Nephron progenitor cell (in vitro differentiated cells): ENCODE results near the gene CMBL.

Source experiments
- DNase-seq: peaks from one replicate; pipeline ENCODE4 v3.0.0; 2021
- H3K27ac Mint-ChIP-seq: 2 replicates; pipeline ENCODE4 v1.8.0; 2021; ENCODE audit warnings: mild to moderate bottlenecking, moderate library complexity, mixed read lengths
- H3K27me3 Mint-ChIP-seq: 2 replicates; pipeline ENCODE4 v1.8.0; 2021; ENCODE audit warnings: mild to moderate bottlenecking, low read depth, mixed read lengths; ENCODE audit not compliant: poor library complexity
- H3K36me3 Mint-ChIP-seq: 2 replicates; pipeline ENCODE4 v1.8.0; 2021; ENCODE audit warnings: low read depth, mixed read lengths
- H3K4me1 Mint-ChIP-seq: 2 replicates; pipeline ENCODE4 v1.8.0; 2021; ENCODE audit warnings: mixed read lengths
- H3K4me3 Mint-ChIP-seq: 2 replicates; pipeline ENCODE4 v1.8.0; 2021; ENCODE audit warnings: mild to moderate bottlenecking, moderate library complexity, mixed read lengths
- H3K9me3 Mint-ChIP-seq: 2 replicates; pipeline ENCODE4 v1.8.0; 2021; ENCODE audit warnings: mild to moderate bottlenecking, moderate library complexity, mixed read lengths
- TF ChIP-seq, protein P1 (sequence below): fragments of 200-600 bp; sonication (generic); IDR thresholded peaks from 2 replicates; pipeline ENCODE4 v1.5.0; 2021; ENCODE audit warnings: antibody characterized with exemption

CMBL gene

DNA sequence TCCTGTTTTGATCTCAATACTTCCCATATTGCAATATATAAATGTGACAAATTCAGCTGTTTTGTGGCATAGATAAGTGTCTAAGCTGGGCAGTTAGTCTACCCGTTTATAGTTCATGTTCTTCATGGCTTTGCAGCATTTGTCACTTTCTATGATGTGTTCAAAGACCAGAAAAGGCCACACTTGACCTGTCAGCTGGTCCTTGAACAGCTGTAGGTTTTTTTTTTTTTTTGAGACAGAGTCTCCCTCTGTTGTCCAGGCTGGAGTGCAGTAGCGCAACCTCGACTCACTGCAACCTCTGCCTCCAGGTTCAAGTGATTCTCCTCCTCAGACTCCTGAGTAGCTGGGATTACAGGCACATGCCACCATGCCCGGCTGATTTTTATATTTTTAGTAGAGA lies 28.4 kb downstream of the CMBL start:
- H3K9me3 Mint-ChIP-seq: no peaks in the 10 kb centered on the region
- TF ChIP-seq, protein P1, sequence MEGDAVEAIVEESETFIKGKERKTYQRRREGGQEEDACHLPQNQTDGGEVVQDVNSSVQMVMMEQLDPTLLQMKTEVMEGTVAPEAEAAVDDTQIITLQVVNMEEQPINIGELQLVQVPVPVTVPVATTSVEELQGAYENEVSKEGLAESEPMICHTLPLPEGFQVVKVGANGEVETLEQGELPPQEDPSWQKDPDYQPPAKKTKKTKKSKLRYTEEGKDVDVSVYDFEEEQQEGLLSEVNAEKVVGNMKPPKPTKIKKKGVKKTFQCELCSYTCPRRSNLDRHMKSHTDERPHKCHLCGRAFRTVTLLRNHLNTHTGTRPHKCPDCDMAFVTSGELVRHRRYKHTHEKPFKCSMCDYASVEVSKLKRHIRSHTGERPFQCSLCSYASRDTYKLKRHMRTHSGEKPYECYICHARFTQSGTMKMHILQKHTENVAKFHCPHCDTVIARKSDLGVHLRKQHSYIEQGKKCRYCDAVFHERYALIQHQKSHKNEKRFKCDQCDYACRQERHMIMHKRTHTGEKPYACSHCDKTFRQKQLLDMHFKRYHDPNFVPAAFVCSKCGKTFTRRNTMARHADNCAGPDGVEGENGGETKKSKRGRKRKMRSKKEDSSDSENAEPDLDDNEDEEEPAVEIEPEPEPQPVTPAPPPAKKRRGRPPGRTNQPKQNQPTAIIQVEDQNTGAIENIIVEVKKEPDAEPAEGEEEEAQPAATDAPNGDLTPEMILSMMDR: no peak
- H3K4me3 Mint-ChIP-seq: no peak overlapping the region
- H3K27ac Mint-ChIP-seq: no peak overlapping the region
- no peak for DNase-seq
- H3K36me3 Mint-ChIP-seq: peaks cover 17% of the 10 kb centered on the region
- peaks cover 42% of the 10 kb centered on the region for H3K4me1 Mint-ChIP-seq
- H3K27me3 Mint-ChIP-seq: no peaks in the 10 kb centered on the region

DNA sequence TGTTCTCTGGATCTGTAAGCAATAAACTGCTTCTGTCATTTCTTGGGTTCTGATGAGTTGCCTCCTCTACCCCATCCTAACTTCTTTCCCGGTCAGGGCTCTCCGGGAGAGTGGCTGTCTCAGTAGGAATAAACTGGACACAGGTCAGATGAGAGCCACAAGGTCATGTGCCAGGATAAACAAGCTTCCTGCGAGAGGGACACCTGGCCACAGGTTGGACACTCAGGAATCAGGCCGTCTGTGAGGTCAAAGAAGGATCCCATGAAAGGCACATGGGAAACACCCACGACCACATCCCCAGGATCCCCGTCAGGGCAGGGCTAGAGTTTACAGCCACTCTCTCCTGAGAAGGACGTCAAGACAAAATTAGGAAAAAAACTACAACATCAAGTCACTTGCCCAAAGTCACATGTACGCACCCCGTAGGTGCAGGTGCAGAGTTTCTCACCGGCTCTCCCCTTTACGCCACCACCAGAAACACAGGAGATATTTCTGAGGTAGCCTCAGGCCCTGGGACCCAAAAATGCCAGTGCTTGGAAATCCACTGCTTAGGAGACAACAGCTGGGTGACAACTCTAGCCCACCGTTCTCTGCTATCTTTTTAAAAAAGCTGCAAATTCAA lies 28.9 kb downstream of the CMBL start:
- TF ChIP-seq, protein P1: no peak
- peak overlapping the region; percentile 21 for H3K4me3 Mint-ChIP-seq
- H3K27me3 Mint-ChIP-seq: no peaks in the 10 kb centered on the region
- peaks cover 17% of the 10 kb centered on the region for H3K36me3 Mint-ChIP-seq
- no peak overlapping the region for H3K27ac Mint-ChIP-seq
- DNase-seq: no peak
- no peaks in the 10 kb centered on the region for H3K9me3 Mint-ChIP-seq
- peaks cover 38% of the 10 kb centered on the region for H3K4me1 Mint-ChIP-seq

DNA sequence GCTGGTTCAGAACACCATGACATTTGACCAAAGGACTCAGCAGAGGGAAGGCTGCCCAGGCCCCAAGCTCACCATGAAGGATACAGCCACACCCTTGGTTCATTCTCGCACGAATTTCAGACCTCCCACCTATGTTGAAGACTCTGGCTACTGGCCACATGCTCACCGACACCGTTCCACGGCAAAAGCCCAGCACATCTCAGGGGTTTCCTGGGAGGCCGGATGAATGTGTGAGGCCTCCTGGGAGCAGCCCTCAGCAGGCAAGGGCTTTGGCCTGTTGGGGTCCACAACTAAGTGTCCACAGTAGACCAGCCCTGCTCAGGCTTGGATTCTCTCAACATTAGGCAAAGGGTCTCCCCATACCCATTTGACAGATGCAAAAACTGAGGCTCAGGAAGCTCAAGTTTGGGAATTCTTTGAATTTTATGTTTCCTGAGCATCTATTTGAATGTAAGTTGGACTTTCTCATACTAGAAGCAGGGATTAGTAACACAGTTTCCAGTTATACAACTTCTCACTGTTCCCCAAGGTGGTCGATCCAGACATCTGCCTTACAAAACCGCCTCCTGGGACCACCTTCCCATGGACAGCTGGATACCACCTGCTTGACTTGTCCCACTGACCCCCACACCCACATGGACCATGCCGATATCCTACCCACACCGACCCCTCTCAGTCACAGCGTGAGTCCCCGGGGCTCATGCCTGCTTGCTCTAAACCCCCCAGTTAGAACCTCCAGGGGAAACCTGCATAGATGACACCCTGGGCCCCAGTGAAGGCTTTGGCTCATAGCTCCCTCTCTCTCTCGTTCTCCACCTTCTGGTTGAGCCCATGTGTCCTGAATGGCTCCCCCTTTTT lies 29.7 kb downstream of the CMBL start:
- H3K36me3 Mint-ChIP-seq: peaks cover 17% of the 10 kb centered on the region
- no peak for DNase-seq

DNA sequence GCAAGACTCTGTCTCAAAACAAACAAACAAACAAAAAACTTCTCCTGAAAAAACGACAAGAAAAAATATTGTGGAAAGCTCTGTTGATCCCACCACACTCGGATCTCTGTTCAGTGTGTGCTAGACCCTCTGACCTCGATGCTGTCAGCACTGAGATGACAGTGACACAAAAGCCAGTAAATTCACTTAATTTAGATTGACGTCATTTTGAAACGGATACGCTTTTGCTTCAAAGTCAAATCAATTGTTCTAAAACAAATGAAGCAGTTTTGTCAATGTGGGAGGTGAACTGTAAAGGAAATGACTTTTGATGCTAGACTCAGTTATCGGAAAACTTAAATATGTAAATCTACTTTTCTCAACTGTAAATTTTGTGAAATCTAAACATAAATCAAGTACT lies 31.0 kb downstream of the CMBL start:
- peaks cover 7% of the 10 kb centered on the region for H3K9me3 Mint-ChIP-seq
- TF ChIP-seq, protein P1: no peak
- DNase-seq: no peak
- H3K27ac Mint-ChIP-seq: no peak overlapping the region
- peaks cover 9% of the 10 kb centered on the region for H3K27me3 Mint-ChIP-seq
- peaks cover 32% of the 10 kb centered on the region for H3K4me1 Mint-ChIP-seq
- peaks cover 24% of the 10 kb centered on the region for H3K36me3 Mint-ChIP-seq
- no peak overlapping the region for H3K4me3 Mint-ChIP-seq

More for the DNA sequence above, 29.7 kb downstream of the CMBL start:
- H3K4me3 Mint-ChIP-seq: no peak overlapping the region
- TF ChIP-seq, protein P1: no peak
- H3K4me1 Mint-ChIP-seq: peaks cover 33% of the 10 kb centered on the region
- peaks cover under 1% of the 10 kb centered on the region for H3K9me3 Mint-ChIP-seq
- no peaks in the 10 kb centered on the region for H3K27me3 Mint-ChIP-seq
- H3K27ac Mint-ChIP-seq: no peak overlapping the region

DNA sequence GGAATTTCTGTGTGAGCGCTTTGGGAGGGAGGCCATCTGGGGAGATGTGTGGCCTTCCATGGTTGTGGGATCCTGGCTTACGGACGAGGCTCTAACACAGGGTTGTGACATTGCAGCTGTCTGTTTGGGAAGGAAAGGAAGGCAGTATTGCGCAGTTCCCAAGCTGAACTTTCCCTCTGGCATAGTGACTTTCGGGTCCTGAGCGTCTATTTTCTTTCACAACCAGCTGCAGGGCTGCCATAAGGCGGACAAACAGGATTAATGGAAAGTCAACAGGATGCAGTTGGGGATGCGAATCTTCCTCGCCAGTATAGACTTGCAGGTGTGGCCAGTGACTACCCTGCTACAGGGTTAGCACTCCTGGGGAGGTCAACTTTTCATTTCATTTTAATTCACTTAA lies 31.7 kb downstream of the CMBL start:
- H3K9me3 Mint-ChIP-seq: peaks cover 7% of the 10 kb centered on the region
- TF ChIP-seq, protein P1: no peak
- peaks cover 12% of the 10 kb centered on the region for H3K27me3 Mint-ChIP-seq
- H3K4me3 Mint-ChIP-seq: no peak overlapping the region
- peak overlapping the region; percentile 75 for H3K27ac Mint-ChIP-seq
- DNase-seq: no peak
- H3K36me3 Mint-ChIP-seq: peaks cover 24% of the 10 kb centered on the region
- H3K4me1 Mint-ChIP-seq: peaks cover 32% of the 10 kb centered on the region
